Activated naive CD8-positive, alpha-beta T cell treated with anti-CD3 and anti-CD28 coated beads, Interleukin-2, amount 50 U/mL, for 16 hours (primary cell): Measurements from ENCODE around the gene UST.
"Not testable (repeated sequence)": the region's sequence is repeated elsewhere in the genome, so short reads cannot be mapped to it uniquely, and the experiment has no call there.

Experiments used
- DNase-seq: peaks from one replicate; pipeline ENCODE4 v3.0.0-alpha.2; 2020; ENCODE audit warnings: low read depth, low spot score

The UST gene

DNA sequence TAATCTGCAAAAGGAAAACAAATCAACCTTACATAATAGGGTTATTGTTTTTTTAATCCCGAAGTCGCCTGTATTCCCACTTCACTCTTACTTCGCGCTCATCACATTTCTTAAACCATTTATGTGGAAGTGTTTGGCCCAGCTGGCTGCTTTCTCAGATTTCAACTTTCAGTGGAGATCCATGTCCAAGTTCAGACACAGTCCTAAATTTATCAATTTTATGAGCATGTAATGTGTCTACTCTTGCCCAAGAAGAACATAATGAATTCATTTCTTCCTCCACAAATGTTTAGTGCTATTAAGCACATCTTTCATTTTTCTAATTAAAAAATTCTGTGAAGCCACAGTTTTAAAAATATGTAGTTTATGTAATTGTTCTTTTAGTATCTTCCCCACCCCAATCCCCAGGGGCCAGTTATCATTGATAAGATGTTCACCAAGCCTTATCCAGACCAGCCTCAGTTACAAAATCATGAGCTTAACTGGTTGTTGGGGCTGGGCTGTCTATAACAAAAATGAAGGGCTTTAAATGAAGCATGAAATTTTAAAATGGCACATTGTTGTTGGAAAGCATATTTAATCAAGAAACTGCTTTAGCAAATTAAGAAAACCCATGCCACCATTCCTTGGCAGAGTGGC is 151.7 kb downstream of the UST start:
- no peak for DNase-seq

DNA sequence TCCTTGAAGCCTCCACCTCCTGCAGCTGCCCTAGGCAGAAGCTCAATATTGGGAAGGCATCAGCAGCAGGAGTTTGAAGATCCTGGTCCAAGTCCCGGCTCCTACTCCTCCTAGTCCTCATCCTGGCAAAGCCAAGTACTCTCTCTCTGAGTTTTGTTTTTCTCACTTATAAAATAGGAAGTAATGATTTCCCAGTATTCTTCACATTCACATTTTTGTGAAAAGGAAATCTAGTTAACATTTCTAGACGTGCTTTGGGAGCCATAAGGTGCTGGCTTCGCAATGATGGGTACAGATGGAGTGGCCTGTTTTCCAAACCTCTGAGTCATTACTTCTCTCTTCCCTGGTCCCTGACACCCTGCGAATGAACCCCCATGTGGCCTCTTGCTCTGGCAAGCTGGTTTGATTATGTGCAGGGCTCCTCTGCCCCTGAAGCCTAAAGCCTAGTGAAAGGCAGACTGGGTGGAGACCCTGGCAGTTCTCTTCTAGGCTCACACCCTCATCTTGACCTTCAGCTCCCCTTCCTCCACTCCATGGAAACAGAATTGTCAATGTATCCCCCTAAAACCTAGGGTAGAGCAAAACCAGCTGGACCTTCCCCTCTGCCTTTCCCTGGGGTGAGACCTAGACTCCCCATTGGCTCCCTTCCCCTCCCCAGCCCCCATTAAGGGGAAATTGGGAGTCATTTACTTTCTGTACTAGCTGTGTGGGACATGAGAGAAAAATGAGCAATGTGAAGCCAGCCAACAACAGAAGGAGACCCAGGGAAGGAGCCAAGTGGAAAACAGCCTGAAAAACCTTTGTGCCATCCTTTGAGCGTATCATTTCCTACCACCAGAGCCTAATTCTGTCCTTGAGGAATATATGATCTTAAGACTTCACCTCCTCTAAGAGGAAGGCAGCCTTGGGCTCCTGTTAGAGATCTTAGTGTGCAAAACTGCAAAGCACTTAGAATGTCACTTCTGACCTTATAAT is 158.4 kb downstream of the UST start:
- DNase-seq, result no peak

GRCh38 chr6:148905901-148906300 is 159.1 kb downstream of the UST start:
- DNase-seq, result no peak

- no peak for DNase-seq
These were observed 159.6 kb downstream of the UST start for GRCh38 chr6:148906386-148906785.

DNA sequence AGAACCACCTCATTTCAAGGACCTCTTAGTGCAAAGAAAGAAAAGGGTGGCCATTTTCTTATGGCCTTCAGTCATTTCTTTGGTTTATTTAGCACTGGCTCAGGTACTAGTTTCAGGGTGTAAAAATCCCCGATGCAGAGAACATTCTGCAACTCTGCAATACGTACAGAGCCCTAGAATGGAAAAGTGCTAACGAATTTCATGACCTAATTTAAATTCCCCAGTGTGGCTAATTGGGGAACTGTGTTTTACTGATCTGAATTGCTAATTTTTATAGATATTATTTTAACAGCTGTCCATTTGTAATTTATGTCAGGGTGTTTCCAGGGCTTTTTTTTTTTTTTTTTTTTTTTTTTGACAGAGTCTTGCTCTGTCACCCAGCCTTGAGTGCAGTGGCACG is 160.7 kb downstream of the UST start:
- no peak for DNase-seq

- no peak for DNase-seq
These were observed 165.4 kb downstream of the UST start for GRCh38 chr6:148912252-148912651.

- no peak for DNase-seq
These were observed 169.0 kb downstream of the UST start for GRCh38 chr6:148915810-148916209.

DNA sequence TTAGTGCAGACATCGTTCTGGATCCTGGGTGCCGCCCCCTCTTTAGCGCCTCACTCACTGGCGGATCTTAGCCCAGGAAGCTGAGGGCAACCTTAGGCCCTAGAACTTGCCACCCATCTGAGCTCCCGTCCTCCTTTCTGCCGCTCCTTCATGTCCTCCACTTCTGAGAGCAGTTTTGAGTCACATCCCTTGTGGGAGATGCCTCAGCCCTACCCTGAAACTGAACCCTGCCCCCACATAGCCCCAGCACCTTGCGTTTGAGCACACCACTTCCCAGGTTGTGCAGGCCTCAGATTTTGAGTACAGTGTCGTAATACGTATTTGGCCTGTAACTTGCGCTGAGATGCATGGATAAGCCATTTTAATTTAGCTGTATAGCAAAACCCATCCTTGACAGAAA is 169.7 kb downstream of the UST start:
- DNase-seq, result not testable (repeated sequence)

DNA sequence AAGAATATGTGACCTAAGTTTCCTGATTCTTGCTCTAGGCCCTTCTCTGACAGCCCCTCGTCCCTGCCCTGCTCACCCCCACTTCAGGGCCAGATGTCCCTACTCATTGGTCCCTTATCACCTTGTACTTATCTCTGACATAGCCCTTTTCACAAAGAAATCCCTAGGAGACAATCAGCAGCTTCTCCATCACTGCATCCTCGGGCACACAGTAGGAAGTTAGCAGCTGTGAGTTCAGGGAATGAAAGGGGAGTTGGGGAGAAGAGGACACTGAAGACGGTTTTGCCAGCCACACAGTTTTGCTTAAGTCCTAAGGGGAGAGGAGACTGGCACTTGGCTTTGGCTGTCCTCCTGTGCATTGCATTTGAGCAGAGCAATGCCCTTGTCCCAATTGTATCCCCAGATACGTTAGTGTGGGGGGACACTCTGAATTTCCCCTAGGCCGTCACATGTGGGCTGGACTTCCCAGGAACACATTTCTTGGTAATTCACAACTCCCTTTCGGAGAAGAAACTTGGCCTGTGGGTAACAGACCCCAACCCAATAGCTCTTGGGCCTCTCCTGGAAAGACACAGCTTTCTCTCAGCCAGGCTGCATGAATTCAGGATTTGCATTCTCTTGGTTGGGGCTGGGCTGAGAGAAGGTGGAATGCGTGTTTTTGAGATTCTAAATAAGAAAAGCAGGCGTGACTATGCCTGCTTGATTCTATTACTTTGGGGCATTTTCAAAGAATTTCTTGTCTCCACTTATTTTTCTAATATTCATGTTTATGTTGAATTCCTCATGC is 177.6 kb downstream of the UST start:
- no peak for DNase-seq

DNA sequence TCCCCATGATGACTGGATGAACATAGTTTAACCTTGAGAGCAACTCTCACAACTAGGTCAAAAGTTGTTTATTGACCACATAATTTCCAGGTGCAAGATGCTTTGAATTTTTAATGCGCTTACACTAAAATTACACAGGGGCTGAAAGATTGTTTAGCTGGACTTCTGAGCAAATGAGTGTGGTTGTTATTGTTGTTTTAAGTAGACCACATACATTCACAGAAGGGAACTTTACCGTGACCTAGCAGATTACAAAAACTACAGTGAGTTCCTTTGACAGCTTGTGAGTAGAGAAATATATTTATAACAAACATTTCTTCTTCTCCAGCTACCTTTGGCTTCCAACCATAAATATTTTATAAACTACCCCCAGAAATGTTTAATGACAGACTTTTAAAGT is 178.9 kb downstream of the UST start:
- no peak for DNase-seq

DNA sequence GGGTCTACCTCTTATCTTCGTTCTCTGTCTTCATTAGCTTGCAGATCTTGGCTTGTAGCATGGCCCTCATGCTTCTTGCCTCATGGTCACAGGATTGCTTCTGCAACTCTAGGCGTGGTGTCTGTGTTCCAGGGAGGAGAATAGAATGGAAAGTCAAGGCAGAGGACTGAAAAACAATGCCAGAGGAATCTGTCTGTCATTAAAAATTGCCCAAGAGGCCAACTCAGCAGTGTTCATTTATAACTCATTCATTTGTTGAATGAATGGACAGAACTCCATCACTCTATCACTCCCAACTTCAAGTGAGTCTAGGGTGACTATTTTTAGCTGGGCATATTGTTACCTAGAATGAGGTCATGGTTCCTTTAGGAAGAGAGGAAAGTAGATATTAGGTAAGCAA is 179.6 kb downstream of the UST start:
- no peak for DNase-seq

GRCh38 chr6:148927586-148927985 is 180.8 kb downstream of the UST start:
- no peak for DNase-seq

GRCh38 chr6:148928811-148929210 is 182.0 kb downstream of the UST start:
- DNase-seq, result no peak

- DNase-seq, result no peak
These were observed 185.4 kb downstream of the UST start for GRCh38 chr6:148932208-148932607.

GRCh38 chr6:148932731-148933130 is 185.9 kb downstream of the UST start:
- no peak for DNase-seq

GRCh38 chr6:148934539-148934938 is 187.7 kb downstream of the UST start:
- DNase-seq, result no peak

DNA sequence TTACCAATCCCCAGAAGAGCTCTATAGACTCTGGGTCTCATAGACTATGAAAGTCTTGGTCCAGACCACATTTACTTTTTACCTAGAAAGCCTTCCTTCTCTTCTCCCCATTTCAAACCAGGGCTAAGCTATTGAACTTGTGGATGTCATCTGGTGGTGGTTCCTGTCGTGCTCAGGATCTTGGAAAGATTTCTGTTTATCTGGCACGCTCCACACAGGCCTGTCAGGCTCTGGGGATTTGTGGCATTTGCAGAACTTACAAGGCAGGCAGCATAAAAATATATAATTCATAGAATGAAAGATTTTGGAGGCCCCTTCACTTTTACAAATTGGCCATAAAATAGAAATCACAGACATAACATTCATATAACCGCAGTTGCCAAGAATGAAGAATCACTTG is 188.1 kb downstream of the UST start:
- no peak for DNase-seq

DNA sequence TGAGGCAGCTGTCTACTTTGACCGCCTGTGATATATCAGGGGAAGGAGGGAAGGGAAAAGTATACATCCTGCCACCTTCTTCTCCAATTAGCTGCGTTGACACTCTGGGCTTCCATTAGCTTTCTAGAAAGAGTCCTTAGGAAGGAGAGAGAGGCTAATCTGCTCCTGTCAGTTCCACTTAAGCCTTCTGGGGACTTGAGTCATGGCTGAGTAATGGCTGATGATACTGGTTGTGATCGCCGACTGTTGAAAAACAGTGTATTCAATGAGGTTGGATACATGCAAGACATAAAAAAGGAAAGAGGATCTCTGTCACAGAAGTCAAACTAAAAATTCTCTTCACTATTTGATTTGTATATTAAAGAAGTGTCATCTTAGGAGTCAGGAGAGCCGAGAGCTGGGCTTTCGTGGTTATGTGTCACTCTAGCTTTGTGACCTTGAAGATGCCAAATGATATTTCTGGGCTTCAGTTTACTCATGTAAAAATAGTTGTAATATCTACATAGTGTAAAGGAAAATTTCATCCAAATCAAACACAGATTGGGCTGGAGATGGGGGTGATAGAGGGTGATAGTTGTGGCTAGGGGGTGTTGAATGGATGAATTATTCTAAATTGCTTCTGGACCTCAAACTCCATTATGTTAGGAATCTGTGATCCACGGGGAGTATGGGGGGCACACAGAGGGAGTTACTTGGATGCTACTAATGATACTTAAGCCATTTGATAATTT is 189.0 kb downstream of the UST start:
- no peak for DNase-seq

DNA sequence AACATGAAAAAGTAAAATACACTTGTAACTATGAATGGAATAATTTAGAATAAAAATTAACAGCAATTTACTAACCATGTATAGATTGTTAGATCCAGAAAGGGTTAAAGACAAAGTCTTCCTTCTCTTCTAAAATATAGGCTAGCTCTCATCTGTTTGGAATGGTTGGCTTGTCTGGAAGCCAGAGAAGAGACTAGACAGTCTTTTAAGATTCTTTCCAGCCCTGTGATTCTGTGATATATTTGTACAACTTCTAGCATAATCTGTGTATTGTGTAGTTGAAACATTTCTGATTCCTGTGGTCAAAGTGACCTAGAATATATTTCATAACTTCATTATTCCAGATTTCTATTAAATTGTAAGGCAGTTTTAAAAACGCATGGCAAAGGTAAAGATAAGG is 196.6 kb downstream of the UST start:
- no peak for DNase-seq

- no peak for DNase-seq
These were observed 197.8 kb downstream of the UST start for GRCh38 chr6:148944608-148945007.

DNA sequence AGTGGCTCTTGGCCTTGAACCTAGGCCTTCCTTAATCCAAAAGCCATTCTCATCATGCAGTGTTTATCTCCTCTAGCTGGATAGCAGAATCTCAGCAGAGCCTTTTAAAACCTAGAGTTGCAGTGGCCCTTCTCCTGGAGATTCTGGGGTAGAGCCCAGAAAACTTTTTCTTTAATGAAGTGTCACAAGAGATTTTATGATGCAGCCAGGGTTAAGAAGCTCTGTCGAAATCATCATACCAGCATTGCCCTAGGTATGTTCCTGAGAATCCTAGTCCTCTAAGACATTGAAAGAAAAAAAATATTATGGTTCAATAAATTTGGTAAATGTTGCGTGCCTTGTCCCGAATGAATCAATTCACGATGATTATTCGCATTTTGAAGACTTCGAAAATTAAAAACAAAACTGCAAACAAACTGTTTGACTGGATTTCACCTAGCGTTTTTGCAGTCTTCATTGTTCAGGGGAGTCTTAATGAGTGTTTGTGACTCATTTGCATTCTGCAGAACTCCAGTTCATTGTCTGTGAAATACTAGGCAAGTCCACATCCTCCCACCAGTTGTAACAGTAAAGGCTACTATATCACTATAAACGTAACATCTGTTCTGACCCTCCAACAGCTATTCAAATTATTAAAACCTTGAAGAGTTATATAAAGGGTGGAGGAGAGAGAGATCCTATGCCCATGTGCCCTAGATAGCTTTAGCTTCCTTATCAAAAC is 198.6 kb downstream of the UST start:
- DNase-seq, result no peak
